HPDE6-E6E7 (cell line): Measurements from ENCODE around the gene DEK.
"Not testable (repeated sequence)": the region's sequence is repeated elsewhere in the genome, so short reads cannot be mapped to it uniquely, and the experiment has no call there.

Experiments used
- DNase-seq: peaks from one replicate; pipeline ENCODE4 v3.0.0; 2011; ENCODE audit warnings: missing footprints; ENCODE audit errors: extremely low spot score

Gene DEK

DNA sequence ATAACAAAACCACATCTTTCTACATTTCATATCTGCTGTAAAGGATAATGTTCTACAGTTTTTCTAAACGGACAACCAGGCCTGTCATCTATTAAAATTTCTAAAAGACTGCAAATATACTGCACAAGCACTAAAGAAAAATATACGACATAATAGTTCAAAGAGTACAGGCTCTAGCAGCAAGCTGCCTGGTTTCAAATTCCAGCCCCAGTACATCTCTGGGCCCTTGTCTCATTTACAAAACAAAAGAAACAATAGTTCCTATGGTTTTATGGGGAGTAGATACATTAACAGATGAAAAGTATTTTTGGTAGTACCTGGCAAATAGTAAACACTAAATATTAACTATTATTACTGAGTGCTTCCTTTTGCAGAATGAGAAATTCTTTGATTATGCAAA is 24.1 kb downstream of the DEK start:
- no peak for DNase-seq

DNA sequence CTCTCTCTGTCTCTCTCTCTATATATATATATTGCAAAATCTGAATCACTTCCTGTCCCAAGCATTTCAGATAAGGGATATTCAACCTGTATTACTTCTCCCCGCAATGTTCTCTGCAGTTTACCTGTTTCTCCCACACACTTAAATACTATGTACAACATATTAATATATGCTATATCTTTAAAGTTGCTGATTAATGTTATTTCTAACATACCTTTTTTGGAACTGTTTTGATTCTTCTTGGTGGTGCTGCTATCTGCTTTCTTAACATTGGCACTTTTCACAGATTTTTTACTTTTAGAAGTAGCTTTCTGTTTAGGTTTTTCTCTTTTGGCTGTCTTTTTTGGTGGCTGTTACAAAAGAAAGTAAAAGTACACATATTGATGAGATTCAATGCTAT is 27.2 kb downstream of the DEK start:
- no peak for DNase-seq

DNA sequence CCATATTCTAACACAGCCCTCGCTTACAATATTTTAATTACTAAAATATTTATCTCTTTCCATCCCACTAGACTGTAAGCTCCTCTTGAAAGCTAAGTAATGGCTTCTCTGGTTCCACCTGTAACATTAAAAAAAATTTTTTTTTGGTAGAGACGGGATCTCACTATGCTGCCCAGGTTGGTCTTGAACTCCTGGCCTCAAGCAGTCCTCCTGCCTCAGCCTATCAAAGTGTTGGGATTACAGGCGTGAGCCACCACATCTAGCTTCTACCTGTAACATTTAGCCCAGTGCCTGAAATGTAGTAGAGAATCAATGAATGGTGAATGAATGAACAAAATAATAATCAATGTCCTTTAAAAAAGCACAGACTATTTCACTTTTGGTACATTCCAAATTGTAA is 28.8 kb downstream of the DEK start:
- DNase-seq = no peak

DNA sequence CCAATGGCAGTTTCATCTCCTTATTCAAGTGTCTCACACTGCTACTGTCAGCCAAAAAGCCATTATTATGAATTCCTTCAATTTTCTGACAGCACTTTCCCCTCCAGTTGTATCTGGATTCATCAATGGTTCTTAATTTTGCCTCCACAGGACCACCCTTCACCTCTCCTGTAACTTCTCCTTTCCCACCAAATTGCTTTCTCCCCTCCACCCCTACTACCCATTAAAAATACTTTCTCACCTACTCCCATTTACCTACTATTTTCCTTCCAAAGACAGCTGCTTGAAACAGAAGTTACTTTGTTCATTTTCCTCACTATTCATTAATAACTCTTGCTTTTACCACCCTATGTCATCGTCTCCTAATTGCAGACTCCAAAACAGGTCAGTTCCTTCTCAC is 29.8 kb downstream of the DEK start:
- no peak for DNase-seq

DNA sequence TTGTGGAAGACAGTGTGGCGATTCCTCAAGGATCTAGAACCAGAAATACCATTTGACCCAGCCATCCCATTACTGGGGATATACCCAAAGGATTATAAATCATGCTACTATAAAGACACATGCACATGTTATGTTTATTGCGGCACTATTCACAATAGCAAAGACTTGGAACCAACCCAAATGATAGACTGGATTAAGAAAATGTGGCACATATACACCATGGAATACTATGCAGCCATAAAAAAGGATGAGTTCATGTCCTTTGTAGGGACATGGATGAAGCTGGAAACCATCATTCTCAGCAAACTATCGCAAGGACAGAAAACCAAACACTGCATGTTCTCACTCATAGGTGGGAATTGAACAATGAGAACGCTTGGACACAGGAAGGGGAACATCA is 30.6 kb downstream of the DEK start:
- not testable (repeated sequence) for DNase-seq

DNA sequence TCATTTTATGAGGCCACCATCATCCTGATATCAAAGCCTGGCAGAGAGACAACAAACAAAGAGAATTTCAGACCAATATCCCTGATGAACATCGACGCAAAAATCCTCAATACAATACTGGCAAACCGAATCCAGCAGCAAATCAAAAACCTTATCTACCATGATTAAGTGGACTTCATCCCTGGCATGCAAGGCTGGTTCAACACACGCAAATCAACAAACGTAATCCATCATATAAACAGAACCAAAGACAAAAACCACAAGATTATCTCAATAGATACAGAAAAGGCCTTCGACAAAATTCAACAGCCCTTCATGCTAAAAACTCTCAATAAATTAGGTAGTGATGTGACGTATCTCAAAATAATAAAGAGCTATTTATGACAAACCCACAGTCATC is 32.5 kb downstream of the DEK start:
- not testable (repeated sequence) for DNase-seq

DNA sequence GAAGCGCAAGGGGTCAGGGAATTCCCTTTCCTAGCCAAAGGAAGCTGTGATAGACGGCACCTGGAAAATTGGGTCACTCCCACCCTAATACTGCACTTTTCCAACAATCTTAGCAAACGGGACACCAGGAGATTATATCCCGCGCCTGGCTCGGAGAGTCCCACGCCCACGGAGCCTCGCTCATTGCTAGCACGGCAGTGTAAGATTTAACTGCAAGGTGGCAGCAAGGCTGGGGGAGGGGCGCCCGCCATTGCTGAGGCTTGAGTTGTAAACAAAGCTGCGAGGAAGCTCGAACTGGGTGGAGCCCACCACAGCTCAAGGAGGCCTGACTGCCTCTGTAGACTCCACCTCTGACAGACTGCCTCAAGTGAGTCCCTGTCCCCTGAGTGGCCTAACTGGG is 35.7 kb downstream of the DEK start:
- DNase-seq = not testable (repeated sequence)

DNA sequence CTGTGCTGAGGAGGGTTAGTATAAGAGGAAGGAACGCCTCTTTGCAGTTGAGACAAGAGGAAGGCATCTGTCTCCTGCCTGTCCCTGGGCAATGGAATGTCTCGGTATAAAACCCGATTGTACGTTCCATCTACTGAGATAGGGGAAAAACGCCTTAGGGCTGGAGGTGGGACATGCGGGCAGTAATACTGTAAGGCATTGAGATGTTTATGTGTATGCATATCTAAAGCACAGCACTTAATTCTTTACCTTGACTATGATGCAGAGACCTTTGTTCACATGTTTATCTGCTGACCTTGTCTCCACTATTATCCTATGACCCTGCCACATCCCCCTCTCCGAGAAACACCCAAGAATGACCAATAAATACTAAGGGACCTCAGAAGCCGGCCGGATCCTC is 37.2 kb downstream of the DEK start:
- DNase-seq = not testable (repeated sequence)

DNA sequence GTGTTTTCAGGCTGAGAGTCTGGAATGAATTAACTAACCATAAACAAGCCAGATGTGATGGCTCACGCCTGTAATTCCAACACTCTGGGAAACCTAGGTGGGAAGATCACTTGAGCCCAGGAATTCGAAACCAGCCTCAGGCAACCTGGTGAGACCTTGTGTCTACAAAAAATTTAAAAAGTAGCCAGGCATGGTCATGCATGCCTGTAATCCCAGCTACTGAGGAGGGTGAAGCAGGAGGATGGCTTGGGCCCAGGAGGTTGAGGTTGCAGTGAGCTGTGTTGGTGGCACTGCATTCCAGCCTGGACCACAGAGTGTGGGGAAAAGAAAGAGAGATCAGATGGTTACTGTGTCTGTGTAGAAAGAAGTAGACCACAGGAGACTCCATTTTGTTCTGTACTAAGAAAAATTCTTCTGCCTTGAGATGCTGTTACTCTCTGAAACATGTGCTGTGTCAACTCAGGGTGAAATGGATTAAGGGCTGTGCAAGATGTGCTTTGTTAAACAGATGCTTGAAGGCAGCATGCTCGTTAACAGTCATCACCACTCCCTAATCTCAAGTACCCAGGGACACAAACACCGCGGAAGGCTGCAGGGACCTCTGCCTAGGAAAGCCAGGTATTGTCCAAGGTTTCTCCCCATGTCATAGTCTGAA is 37.8 kb downstream of the DEK start:
- not testable (repeated sequence) for DNase-seq

DNA sequence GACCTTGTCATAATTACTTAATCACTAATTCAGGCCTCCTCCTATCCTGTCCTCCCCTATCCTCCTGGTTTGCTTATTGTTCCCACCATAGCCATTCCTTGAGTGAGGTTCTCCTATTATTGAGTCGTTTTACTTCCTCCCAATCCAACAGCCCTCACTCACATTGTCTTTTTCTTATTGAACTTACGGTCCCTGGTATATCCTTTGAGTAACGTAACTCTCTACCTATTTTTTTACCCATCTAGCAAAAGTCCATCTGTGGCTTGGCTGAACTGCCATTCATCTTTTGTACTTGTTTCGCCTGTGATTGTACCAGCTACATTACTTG is 43.1 kb downstream of the DEK start:
- DNase-seq = no peak

DNA sequence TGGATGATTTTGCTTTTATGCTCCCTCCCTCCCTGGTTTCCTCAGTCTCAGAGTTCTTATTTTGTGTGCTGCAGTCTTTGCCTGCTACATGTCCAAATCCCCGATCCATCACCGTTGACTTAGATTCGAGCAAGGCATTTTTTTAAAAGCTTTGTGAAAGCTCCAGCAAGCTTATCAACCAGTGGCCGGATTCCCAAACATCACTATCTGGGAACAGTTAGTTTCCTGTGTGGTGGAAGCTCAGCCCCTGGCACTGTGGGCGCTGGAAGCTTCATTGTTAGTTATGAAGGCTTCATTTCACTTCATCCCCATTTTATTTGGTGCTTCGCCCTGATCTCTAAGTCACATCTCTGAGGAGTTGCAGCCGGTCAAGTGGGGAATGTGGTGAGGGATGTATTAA is 44.7 kb downstream of the DEK start:
- no peak for DNase-seq

DNA sequence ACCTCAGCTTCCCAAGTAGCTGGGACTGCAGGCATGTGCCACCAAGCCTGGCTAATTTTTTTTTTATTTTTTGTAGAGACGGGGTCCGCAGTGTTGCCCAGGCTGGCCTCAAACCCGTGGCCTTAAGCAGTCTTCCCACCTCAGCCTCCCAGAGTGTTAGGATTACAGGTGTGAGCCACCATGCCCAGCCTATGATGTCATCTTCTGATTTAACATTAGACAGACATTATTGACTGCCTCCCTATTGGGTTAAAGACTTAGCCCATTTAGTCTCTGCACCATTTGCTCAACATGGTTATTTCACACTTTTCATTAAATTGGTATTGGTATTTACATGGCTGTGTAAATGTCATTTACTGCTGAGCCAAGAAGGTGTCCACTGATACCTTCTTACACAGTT is 46.1 kb downstream of the DEK start:
- DNase-seq = no peak

DNA sequence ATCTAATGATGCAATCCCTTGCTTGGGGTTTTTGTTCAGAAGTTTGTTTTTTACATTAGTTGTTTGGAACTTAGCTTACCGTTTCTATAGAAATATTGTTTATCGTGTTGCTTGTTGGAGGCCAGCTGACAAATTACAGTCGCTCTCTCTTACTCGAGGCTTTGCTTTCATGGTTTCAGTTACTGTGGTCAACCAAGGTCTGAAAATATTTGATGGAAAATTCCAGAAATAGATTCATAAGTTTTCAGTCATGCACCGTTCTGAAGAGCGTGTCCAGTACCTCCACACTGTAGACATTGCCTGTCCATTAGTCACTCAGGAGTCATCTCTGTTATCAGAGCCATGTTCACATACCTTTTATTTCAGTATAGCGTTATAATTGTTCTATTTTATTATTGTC is 47.9 kb downstream of the DEK start:
- DNase-seq = peak; percentile 66

DNA sequence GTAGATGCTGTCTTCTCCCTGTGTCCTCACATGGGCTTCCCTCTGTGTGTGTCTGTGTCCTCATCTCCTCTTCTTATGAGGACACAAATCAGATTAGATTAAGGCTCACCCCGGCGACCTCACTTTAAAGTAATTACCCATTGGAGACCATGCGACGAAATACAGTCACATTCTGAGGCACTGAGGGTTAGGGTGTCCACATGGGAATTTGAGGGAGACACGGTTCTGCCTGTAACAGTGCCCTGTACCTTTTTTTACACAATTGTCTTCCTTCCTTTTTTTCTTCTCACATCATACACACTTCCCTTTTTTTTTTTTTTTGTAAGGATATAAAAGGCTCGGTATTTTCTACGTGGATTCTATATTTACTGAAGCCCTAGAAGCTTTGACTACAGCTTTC is 48.9 kb downstream of the DEK start:
- no peak for DNase-seq

DNA sequence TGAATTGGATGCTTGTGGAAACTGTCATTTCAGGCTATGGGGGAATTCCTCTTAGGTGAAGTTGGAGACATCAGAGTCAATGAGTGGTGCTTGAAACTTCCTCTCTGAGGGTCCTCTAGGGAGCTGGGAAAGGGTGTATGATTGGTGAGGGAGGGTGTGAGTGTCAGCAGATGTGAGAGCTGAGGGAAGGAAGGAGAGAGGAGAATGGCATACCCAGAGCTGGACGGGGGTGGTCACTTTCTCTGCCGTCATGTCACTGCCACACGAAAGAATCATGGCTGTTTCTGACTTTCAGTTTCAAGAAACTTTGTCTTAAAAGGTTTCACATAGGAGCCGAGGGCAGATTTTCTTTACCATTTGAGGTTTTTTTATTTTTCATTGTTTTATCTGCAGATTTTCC is 50.3 kb downstream of the DEK start:
- no peak for DNase-seq

DNA sequence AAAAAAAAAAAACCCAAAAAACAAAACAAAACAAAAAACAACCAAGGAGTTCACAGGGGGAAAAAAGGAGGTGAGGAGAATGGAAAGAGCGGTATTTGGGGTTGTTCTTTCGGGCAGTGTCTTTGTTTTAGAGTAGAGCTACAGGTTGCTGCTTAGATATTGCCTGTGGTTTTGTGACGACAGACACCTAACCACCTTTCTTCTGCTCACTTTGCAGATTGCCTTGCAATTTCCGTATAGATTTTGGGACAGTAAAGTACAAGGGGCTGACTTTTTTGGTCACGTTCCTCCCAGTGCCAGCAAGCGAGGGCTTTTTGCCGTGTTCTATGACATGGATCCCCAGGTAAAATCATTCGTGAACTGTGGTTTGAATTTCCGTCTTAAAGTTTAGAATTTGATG is 50.9 kb downstream of the DEK start:
- no peak for DNase-seq

DNA sequence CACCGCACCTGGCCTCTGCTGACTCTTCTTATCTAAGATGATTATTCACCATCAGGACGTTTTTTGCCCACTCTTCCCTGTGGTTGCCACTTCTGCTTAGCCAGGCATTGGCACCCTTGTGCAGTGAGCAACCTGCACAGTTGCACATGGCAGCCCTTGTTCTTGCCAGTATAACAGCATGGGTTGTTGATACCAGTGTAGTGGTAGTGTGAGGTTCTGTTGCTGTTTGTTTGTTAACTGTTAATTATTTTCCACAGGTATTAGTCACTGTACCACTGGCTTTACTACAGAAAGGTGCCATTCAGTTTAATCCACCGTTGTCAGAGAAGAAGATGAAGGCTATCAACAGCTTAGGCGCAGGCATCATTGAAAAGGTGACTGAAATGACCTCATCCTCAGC is 52.1 kb downstream of the DEK start:
- no peak for DNase-seq

DNA sequence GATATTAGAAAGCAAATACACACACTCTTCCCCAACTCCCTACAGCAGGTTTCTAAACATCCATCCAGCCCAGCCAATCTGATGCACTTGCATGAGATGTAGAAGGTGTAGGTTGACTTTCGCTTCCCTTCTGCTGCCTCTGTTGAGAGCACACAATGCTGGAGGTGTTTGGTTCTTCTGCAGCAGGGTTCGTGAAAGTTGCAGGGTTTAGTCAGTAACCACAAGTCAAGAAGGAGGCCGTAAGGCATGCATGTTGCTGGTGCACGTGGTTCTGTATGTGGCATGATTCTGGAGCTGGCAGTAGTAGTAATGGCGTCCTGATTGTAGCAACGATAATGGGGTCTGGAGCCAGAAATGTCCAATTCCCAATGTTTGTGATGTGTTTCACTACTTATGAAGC is 53.0 kb downstream of the DEK start:
- DNase-seq = no peak

DNA sequence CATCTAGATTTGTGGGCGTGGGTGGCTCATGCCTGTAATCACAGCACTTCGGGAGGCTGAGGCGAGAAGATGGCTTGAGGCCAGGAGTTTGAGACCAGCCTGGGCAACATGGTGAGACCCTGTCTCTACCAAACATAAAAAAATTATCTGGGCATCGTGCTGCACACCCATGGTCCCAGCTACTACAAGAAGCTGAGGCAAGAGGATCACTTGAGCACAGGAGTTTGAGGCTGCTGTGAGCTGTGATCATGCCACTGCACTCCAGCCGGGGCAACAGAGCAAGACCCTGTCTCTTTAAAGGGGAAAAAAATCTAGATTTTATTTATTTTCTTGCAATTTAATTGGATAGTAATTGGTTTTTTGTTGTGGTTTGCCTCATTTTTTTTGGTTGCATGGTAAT is 53.6 kb downstream of the DEK start:
- DNase-seq = no peak

DNA sequence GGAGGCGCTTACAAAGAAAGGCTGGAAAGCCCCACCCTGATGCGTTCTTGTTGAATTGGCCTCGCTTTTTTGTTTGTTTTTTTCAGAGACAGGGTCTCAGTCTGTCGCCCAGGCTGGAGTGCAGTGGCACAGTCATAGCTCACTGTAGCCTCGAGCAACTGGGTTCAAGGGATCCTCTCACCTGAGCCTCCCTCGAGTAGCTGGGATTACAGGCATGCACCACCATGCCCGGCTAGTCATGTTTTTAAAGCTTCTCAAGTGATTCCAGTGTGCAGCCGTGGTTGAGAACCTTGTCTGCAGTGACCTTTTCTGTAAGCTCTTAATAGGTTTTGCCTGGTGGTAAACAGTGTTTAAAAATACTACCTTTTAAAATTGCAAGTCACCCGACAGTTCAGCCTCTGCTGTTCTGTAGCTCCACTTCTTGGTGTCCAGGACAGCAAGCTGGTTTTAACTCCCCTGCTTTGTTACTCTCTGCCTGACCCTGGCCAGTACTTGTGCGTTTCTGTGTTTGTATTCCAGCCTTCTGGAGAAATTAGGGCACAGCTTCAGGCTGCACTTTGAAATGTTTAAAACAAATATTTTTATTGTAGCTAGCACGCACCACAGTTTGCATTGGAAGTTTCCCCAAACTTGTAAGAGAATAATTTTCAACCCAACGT is 54.7 kb downstream of the DEK start:
- no peak for DNase-seq

DNA sequence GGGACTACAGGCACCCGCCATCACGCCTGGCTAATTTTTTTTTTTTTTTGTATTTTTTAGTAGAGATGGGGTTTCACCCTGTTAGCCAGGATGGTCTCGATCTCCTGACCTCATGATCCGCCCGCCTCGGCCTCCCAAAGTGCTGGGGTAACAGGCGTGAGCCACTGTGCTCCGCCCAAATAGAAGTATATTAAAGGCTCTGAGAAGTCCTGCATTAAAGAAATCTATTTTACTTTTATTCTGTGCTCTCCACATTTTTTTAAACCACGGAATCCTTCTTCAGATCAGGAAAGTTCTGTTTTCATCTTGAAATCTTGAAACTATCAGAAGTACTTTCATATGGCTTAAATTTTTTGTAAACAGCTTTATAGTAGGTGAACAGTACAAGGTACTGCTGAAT is 55.6 kb downstream of the DEK start:
- not testable (repeated sequence) for DNase-seq

DNA sequence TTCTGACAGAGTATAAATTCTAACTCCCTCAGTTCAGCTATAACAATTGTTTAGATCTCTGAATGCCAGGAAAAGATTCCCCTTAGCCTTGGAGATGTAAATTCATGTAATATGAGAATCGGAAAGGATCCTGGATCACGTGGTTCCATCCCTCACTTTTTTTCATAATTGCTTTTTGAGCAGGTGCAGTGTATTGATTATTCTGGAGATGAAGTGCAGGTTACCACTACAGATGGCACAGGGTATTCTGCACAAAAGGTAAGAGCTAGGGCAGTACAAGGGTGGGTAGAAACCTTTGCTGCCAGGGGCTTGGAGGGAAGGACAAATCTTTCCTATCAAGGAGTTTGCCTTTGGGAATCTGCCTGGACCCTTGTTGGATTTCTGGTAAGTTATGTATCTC is 56.4 kb downstream of the DEK start:
- DNase-seq = no peak

DNA sequence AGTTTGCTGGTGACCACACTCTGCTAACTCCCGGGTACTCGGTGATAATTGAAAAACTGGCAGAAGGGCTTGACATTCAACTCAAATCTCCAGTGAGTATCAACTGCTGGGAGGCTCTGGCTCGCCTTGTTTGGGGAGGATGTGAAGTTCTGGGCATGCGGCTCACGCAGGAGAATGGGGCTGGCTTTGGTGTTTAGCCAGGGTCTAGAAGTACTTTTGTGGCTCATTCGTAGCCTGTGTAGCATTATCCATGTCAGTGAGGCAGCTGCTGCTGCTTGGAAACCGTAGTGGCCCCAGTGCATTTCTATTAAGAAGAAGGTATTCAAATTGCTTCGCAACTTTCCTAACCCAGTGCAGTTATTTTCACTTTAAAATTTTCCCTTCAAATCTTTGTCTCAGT is 56.9 kb downstream of the DEK start:
- no peak for DNase-seq

DNA sequence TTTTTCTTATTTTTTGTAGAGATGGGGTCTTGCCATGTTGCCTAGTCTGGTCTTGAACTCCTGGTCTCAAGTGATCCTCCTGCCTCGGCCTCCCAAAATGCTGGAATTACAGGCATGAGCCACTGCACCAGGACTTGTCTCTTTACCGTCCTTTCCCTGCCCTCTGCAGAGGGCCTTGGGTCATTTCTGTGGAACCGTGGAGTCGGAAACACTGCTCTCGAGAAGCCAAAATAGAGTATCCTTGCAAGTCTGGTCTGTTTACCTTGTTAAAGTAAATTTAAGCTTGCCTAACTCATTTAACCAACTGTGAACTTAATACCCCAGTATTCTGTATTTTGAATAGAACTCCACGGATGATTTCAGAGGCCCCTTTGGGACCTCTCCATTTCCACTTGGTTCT is 57.7 kb downstream of the DEK start:
- DNase-seq = no peak
